GM19463 (cell line): Measurements from ENCODE around the gene TMBIM1.
"Not testable (repeated sequence)": the region's sequence is repeated elsewhere in the genome, so short reads cannot be mapped to it uniquely, and the experiment has no call there.

Experiments
- ATAC-seq: cut with Tn5 transposase; IDR thresholded peaks from one replicate; pipeline ENCODE4 v1.9.1; 2021; ENCODE audit warnings: mild to moderate bottlenecking, moderate library complexity; ENCODE audit not compliant: unreplicated experiment

Gene TMBIM1

DNA sequence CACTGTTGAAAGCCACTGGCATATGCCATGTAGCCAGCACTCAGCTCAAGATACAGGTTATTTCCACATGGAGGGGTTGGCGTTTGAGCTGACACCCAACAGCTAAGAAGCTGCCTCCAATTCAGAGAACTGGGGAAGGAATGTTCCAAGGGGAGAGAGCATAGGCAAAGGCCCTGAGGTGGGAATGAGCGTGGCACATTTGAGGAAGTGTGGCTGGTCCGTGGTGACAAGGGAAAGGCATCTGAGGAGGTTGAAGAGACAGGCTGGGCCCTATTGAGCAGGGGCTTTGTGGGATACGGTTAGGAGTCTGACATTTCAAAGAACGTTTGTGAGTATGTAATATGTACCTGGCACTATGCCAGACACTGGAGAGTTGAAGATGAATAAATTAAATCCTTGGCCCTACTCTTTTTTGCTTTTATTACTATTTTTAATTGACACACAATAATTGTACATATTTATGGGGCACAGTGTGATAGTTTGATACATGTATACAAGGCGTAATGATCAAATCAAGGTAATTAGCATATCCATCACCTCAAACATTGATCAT, 27.6 kb upstream of the TMBIM1 start:
- no peak for ATAC-seq

DNA sequence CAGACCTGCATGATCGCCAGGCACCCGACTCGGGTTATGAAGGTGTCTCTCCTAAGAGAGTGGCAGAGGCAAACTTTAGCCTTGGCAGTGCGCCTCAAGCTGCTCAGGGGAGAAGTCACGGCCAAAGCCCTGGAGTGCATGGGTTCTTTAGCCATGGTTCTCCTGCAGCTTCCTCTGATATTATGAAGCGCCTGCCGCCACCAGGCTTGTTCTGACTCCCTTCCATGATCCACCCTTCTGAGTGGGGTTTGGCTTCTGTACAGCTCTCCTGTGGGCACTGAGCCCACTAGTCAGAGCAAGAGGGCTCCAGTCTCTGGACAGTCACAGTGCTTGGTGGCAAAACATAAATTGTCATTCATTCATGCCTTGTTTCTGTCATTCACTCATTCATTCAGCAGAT, 25.9 kb upstream of the TMBIM1 start:
- no peak for ATAC-seq

DNA sequence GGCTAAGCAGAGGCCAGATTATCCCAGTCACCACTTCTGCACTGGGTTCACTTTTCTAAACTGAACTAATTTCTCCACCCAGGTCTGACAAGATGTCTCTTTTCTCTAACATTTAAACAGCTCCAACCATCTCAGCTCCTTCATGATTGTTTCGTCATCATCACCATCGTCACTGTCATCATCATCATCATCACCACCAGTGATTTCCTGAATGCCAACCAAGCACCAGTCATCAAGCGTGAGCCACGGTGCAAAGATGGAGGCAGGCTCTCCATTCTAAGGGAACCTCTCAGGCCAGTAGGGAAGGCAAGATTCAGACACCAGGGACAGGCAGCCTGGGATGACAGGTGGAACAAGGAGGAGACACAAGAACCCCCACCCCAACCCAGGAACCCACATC, 25.5 kb upstream of the TMBIM1 start:
- ATAC-seq = no peak

DNA sequence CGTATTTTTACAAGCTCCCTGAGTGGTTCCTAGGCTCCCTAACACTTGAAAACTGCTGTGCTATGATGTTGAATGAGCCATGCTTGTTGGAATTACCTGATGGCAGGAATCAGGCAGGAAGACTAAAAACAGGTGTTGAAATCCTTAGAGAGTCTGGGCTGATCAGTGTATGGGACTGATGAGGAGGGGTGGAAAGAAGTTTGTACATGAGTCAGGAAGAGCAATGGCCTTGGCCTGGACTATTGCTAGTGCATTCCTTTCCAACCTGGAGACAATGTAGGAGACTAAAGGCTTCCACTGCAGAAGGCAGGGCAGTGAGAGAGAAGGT, 25.0 kb upstream of the TMBIM1 start:
- no peak for ATAC-seq

DNA sequence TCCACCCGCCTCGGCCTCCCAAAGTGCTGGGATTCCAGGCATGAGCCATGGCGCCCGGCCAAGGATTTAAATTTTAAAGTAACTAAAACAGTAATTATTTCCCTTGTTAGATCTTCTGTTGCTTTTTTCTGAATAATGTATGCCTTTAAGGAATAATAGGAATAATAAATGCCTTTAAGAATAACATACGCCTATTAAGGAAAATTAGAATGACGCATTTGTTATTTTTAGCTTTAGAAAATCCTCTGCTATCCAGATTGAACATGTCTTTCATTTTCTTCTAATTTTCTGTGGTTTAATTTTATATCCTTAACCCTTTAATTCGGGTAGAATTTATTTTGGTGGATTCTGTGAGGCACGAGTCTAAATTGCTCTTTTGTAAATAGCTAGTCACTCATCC, 23.1 kb upstream of the TMBIM1 start:
- no peak for ATAC-seq

DNA sequence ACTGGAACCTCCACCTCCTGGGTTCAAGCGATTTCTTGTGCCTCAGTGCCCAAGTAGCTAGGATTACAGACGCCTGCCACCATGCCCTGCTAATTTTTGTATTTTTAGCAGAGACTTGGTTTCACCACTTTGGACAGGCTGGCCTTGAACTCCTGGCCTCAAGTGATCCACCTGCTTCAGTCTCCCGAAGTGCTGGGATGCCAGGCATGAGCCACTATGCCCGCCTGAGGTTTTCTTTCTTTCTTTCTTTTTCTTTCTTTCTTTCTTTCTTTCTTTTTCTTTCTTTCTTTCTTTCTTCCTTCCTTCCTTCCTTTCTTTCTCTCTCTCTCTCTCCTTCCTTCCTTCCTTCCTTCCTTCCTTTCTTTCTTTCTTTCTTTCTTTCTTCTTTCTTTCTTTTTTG, 22.5 kb upstream of the TMBIM1 start:
- not testable (repeated sequence) for ATAC-seq

DNA sequence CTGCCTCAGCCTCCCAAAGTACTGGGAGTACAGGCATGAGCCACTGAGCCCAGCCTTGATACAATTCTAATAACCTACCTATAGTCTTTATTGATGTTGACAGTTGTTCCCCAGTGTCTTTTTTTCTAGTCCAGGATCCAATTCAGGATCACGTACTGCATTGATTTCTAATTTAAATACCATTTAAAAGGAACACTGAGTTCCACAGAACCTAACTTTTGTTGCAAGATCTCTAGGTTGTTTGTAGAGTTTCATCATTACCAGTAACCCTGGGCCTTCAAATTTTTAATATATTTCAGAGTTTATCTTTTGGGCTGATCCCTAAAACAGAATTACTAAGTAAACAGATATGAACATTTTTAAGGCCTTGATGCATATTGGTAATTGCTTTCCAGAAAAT, 21.1 kb upstream of the TMBIM1 start:
- no peak for ATAC-seq

DNA sequence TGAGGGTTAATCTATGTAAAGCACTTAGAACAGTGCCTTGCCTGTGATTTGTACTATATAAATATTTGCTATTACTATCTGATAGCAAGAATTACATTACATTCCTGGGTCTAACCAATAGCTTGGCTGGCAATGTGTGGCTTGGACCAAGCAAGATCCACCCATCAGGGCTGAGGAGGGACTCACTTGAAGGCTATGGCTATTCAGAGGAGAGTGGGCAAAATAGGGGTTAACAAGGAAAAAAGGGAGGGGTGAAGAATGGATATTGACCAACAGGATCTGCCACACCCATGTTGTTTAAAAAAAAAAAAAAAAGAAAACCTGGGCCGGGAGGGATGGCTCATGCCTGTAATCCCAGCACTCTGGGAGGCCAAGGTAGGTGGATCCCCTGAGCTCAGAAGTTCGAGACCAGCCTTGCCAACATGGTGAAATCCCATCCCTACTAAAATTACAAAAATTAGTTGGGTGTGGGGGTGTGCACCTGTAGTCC, 20.0 kb upstream of the TMBIM1 start:
- no peak for ATAC-seq

DNA sequence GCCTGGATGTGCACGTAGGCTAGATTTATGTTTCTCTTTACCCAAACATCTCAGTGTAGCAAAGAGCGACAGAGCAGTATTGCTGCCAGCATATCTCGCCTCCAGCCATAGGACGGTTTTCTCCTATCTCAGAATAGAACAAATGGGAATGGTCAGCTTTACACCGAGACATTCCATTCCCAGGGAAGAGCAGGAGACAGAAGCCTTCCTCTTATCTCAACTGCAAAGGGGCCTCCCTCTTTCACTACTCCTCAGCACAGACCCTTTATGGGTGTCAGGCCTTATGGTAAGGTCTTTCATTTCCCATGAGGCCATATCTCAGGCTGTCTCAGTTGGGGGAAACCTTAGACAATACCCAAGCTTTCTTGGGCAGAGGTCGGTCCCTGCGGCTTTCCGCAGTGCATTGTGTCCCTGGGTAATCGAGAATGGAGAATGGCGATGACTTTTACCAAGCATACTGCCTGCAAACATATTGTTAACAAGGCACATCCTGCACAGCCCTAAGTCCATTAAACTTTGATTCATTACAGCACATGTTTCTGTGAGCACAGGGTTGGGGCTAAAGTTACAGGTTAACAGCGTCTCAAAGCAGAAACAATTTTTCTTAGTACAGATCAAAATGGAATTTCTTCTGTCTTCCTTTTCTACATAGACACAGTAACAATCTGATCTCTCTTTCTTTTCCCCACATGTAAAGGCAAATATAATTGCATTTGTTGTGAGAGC, 19.4 kb upstream of the TMBIM1 start:
- not testable (repeated sequence) for ATAC-seq

DNA sequence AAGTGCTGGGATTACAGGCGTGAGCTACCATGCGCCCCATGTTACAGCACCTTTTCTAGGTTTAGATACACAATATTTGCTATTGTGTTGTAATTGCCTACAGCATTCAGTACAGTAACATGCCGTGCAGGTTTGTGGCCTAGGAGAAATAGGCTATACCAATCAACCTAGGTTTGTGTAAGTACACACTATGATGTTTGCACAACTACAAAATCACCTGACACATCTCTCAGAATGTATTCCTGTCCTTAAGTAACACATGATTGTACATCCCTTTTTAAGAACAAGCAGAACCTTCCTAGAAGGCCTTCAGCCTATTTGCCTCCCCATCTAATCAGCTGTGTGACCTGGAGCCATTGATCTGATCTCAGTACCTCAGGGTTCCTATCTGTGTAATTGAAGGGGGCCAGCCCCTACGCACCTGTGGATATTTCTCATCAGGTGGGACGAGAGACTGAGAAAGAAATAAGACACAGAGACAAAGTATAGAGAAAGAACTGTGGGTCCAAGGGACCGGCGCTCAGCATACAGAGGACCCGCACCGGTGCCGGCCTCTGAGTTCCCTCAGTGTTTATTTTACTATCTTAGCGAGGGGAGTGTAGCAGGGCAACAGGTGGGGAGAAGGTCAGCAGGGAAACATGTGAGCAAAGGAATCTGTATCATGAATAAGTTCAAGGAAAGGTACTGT, 18.7 kb upstream of the TMBIM1 start:
- ATAC-seq = no peak

DNA sequence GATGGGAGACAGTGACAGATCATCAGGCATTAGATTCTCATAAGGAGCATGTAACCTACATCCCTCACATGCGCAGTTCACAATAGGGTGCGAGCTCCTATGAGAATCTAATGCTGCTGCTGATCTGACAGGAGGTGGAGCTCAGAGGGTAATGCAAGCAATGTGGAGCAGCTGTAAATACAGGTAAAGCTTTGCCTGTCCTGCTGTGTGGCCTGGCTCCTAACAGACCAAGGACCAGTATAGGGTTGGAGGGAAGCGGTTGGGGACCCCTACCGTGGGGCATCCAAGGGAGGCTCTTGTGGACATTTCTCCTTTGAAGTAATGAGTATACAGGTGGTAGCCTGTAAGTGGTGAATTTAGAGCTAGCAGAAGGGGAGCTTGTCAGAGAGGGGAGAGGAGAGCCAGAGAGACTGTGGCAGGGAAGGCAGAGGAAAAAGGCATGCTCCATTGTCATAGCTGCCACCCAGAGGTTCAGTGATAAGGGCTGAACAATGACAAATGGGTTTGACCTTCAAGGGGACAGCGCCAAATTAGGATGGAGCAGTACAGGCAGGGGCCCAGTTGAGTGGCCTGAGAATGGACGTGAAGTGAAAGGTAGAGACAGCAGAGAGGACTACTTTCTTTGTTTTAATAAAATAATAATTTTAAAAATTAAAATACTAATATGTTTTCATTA, 15.2 kb upstream of the TMBIM1 start:
- ATAC-seq = no peak

DNA sequence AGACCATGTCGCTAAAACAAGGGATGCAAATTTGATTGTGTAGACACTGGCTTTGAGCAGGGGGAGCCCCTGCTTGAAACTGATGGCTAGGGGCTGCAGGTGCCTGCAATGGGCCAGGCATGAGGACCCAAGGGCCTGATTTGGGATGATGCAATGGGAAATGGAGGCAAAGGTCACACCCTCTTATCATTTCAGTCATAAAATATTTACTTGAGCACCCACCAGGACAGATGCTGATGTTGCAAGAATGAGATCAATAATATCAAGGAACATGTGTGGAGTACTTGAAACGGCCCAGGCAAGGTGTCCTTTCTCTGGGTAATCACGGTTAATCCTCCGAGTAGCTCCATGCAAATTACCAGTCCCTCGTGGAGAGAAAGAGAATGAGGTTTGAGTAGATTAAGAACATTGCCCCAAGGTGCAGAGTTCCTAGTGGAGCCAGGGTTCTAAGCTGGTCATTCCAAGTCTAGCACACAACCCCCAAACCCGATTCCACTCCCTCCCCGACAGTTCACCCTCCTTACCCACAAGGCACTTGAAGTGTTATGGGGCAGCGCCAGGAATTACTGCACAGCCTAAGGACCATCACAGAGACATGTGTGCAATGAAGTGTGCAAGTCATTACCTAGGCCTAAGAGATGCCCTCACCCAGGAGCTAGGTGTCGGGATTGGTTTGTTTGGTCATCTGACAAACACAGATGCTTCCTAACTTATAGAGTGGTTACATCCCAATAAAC, 14.0 kb upstream of the TMBIM1 start:
- no peak for ATAC-seq

DNA sequence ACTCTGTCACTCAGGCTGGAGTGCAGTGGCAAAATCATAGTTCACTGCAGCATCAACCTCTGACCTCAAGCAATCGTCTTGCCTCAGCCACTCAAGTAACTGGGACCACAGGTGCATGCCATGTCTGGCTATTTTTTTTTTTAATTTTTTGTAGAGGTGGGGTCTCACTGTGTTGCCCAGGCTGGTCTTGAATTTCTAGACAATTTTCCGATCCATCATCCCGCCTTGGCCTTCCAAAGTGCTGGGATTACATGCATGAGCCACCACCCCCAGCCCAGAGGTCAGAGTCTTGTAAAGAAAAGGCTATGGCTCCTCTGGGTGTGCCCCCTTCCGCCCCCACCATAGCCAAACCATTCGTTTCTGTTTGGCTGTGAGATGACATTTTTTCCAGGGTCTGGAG, 13.1 kb upstream of the TMBIM1 start:
- no peak for ATAC-seq

DNA sequence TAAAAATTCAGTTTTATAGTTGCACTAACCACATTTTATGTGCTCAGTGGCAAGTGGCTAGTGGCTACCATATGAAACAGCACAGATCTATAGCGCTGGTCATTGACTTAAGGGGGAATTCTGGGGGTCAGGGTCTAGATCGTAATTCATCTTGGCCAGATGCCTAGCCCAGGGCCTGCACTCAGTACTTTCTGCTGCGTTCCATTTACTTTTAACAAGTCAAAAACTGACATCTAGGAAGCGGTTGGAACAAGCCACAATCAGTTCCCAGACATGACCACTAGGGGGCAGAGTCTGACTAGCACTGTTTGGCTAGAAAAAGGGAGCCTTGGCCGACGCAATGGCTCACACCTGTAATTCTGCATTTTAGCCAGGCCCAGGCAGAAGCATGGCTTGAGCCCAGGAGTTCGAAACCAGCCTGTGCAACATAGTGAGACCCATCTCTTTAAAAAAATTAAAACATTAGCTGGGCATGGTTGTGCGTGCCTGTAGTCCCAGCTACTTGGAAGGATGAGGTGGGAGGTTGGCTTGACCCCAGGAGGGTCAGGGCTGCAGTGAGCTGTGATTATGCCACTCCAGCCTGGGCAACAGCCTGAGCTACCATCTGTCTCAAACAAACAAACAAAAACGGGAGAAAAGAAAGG, 9.0 kb upstream of the TMBIM1 start:
- peak; percentile 76 for ATAC-seq

DNA sequence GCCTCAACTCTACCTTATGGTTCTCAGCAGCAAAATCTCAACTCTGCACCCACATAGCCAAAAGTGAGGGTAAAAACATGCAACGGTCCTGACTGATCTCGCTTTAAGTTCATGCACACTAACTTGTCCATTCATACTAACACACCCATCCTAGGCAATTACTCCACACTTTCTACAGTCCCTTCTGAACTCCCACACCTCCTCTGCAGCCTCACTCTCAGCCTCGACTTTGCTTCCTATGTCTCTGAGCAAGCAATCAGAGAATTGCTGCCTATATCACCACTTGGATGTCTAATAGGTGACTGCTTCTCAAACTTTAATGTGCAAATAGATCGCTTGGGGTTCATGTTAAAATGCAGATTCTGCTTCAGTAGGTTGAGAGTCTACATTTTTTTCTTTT, 7.8 kb upstream of the TMBIM1 start:
- no peak for ATAC-seq

DNA sequence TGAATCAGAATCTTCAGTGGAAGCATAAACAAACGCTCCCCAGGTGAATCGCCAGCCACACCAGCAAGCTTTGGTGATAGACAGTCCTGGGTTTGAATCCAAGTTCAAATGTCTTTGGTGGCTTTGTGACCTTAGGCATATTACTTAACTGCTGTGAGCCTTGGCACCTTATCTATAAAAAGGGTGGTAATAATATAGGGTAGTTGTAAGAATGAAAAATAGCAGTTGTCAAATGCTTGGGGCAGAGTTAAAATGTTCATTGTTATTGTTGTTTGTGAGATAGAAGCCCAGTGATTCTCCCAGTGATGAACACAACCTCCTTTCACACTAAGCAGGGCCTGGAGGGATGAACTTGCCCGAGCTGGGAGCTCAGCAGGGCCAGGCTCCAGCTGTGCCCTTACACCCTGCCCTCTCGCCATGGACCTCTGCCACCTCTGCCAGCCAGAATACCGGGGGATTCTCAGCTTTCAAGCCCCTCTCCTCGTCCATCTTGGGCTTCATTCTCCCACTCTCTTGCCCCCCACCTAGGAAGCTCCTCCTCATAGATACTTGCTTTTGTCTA, 6.1 kb upstream of the TMBIM1 start:
- no peak for ATAC-seq

DNA sequence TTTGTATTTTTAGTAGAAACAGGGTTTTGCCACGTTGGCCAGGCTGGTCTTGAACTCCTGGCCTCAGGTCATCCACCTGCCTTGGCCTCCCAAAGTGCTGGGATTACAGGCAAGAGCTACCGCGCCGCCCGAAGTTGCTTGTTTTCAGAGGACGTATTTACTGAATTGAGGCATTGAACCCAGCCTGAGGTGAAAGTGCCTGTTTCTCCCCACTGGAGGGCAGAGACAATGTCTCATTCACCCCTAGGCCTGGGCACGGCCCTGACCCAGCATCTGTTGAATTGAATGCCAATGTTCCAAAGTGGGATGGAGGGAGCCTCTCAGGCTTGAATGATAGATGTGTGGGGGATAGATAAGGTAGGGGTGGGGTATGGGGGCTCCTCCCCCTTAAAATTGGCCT, 4.5 kb upstream of the TMBIM1 start:
- no peak for ATAC-seq

DNA sequence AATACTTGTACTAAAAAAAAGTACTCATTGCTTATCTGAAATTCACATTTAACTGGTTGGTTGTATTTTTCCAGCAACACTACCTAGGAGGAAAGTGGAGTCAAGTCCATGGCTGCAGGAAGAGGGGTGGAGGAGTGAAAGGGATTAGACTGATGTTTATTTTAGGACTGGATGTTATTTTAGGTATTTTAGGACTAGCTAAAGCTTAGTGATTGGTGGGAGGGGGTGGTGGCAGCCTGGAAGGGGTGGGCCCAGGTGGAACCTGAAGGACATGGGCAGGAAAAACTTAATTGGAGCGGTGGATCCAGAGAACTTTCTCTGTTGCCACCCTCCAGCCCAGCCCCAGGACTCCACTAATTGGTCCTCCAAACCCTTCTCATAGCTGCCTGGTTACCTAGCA, 3.9 kb upstream of the TMBIM1 start:
- no peak for ATAC-seq

DNA sequence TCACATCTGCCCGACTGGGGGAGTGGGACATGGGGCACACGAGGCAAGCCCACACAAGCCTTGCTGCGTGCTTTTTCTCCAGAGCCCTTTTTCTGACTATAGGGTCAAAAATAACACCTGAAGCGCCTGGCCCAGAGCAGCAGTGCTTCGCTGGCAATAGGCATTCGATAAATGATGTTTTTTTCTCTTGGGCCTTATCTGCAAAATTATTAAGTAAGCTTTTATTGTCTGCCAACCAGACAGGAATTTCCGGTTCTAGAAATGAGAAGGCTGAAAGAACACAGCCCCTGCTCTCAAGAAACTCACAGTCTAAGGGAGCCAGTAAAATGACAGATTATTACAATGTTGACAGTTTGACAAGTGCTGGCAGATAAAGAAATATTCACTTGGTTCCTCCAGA, 2.7 kb upstream of the TMBIM1 start:
- ATAC-seq = no peak

DNA sequence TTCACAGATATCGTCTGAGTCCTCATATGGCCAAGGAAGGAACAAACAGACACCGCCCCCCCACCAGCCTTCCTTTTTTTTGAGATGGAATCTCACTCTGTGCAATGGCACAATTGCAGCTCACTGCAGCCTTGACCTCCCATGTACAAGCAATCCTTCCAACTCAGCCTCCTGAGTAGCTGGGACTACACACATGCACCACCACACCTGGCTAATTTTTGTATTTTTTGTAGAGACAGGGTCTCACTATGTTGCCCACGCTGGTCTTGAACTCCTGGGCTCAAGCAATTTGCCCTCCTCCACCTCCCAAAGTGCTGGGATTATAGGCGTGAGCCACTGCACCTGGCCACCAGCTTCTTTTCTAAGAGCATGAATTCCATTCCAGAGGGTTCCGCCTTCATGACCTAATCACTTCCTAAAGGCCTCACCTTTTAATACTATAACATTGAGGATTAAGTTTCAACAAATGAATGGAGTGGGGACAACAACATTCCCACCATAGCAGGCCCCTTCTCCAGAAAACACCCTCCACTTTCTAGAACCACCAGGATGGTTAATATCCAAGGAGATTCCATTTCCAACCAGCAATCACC, 2.2 kb upstream of the TMBIM1 start:
- no peak for ATAC-seq
